Ishikawa (cell line): ENCODE results near the gene TNFSF10.

Experiments used
- CEBPB ChIP-seq: IDR thresholded peaks from 2 replicates; pipeline ENCODE4 v1.6.1; 2012
- CREB1 ChIP-seq: IDR thresholded peaks from 2 replicates; pipeline ENCODE4 v1.6.1; 2012; ENCODE audit warnings: low read depth
- EP300 ChIP-seq: IDR thresholded peaks from 2 replicates; pipeline ENCODE4 v1.6.1; 2012; ENCODE audit warnings: borderline replicate concordance
- FOXM1 ChIP-seq: IDR thresholded peaks from 2 replicates; pipeline ENCODE4 v1.6.1; 2012; ENCODE audit warnings: low read depth, borderline replicate concordance
- TEAD4 ChIP-seq: IDR thresholded peaks from 2 replicates; pipeline ENCODE4 v1.6.1; 2012
- USF1 ChIP-seq: IDR thresholded peaks from 2 replicates; pipeline ENCODE4 v1.6.1; 2012
- YY1 ChIP-seq: IDR thresholded peaks from 2 replicates; pipeline ENCODE4 v1.6.1; 2012; ENCODE audit warnings: low read depth

GRCh38 chr3:172530566-172530965 lies 7.3 kb upstream of the TNFSF10 start:
- no peak for TF ChIP-seq TEAD4
- no peak for TF ChIP-seq USF1
- no peak for TF ChIP-seq CEBPB
- no peak for TF ChIP-seq FOXM1
- no peak for TF ChIP-seq YY1
- TF ChIP-seq EP300 = no peak
- no peak for TF ChIP-seq CREB1
